ENCODE data around the gene CD2BP2.

DNA sequence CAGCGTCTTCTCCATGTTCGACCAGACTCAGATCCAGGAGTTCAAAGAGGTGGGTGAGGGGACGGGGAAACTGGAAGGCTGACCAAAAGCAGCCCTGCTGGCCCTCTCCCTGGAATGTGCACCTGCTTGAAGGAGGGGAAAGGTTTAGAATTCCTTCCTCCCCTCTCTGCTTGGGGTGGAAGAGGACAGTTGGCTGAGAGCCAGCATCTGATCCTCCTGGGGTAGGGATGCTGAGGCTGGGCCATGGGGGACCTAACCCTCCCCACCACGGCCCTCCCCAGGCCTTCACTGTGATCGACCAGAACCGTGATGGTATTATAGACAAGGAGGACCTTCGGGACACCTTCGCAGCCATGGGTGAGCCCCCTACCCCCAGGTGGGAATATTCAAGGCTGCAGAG, 20.8 kb upstream of the CD2BP2 start:
- no peak for TF ChIP-seq POLR2A (IDR thresholded peaks at IDR 0.05)
- TF ChIP-seq, protein P1, sequence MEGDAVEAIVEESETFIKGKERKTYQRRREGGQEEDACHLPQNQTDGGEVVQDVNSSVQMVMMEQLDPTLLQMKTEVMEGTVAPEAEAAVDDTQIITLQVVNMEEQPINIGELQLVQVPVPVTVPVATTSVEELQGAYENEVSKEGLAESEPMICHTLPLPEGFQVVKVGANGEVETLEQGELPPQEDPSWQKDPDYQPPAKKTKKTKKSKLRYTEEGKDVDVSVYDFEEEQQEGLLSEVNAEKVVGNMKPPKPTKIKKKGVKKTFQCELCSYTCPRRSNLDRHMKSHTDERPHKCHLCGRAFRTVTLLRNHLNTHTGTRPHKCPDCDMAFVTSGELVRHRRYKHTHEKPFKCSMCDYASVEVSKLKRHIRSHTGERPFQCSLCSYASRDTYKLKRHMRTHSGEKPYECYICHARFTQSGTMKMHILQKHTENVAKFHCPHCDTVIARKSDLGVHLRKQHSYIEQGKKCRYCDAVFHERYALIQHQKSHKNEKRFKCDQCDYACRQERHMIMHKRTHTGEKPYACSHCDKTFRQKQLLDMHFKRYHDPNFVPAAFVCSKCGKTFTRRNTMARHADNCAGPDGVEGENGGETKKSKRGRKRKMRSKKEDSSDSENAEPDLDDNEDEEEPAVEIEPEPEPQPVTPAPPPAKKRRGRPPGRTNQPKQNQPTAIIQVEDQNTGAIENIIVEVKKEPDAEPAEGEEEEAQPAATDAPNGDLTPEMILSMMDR (IDR thresholded peaks at IDR 0.05): no peak

Measured in lower leg skin (tissue), 3 donors.